Ovary (tissue), 9 donors: ENCODE measurements around the gene PROS1. TPM values are rescaled to one million over a fixed set of nuclear protein-coding genes. Genes with fewer than 3 reads are reported as not detected.
"Not testable (repeated sequence)": the region's sequence is repeated elsewhere in the genome, so short reads cannot be mapped to it uniquely, and the experiment has no call there.

Experiments used
- DNase-seq, 5 donors: peaks; one replicate each; pipeline ENCODE4 v3.0.0-alpha.2; 2019 to 2020
- H3K27ac ChIP-seq, 2 donors: fragments of 200-600 bp; one replicate each; pipeline versions ENCODE4 v1.5.1 to v1.8.0; 2019 to 2022
- H3K27me3 ChIP-seq: fragments of 200-600 bp; one replicate; pipeline ENCODE4 v1.8.0; 2022
- H3K36me3 ChIP-seq: fragments of 200-600 bp; sonication (generic); one replicate; pipeline ENCODE4 v1.5.1; 2019
- H3K4me1 ChIP-seq: one replicate; pipeline ENCODE4 v1.8.1; 2013; ENCODE audit warnings: mild to moderate bottlenecking, moderate library complexity; ENCODE audit not compliant: insufficient read depth
- H3K4me3 ChIP-seq: fragments of 200-600 bp; sonication (generic); one replicate; pipeline ENCODE4 v1.5.1; 2017
- H3K9me3 ChIP-seq, 2 donors: fragments of 200-600 bp in 1 of 2; sonication (generic) in 1 of 2; one replicate each; pipeline versions ENCODE4 v1.5.1 to v1.8.1; 2013 to 2019; ENCODE audit warnings: mild to moderate bottlenecking in 1 of 2, moderate library complexity in 1 of 2
- CTCF ChIP-seq, 3 donors: fragments of 450-650 bp in 2 of 3; fragments of 200-600 bp in 1 of 3; IDR thresholded peaks; one replicate each; pipeline versions ENCODE4 v1.5.1 to v1.8.0; 2016 to 2022; ENCODE audit warnings: antibody characterized with exemption in 3 of 3, mild to moderate bottlenecking in 1 of 3
- EP300 ChIP-seq: sonication (generic); formaldehyde crosslinking; IDR thresholded peaks from one replicate; pipeline ENCODE4 v1.6.1; 2017; ENCODE audit warnings: antibody characterized with exemption
- POLR2A ChIP-seq: fragments of 450-650 bp; IDR thresholded peaks from one replicate; pipeline ENCODE4 v1.6.1; 2017; ENCODE audit warnings: antibody characterized with exemption, mild to moderate bottlenecking, moderate library complexity
- WGBS, 3 donors: extraction: QIAGEN DNeasy Blood & Tissue Kit in 1 of 3; methylation state at CpG; one replicate each; pipeline versions ENCODE4 v1.1.5 to v1.1.7; 2013 to 2017; 5-methylcytosine and 5-hydroxymethylcytosine counted together
- intact Hi-C, 4 donors: fragments of 100-400 bp; cut with DNase I; formaldehyde crosslinking; loops; one replicate each; pipeline versions ENCODE4 v1.11.0 to v1.15.1; 2022 to 2023
- polyA plus RNA-seq, 2 donors: library from polyadenylated mRNA; stranded (reverse); fragments of 200-250 nt in 1 of 2; fragments of 350-450 nt in 1 of 2; fragmentation: Illumina TruSeq in 1 of 2; extraction: RNeasy Lipid Tissue Mini Kit (QIAGEN cat#74804) in 1 of 2; gene quantifications; one replicate each; pipeline ENCODE4 v1.2.3, GENCODE V29; 2013 to 2014
- small RNA-seq: library from RNA; depleted of rRNA; stranded (forward); fragments of <200 nt; gene quantifications from one replicate; pipeline ENCODE3, GENCODE V24; 2016
- total RNA-seq, 7 donors: library from RNA; depleted of rRNA in 2 of 7; stranded (reverse); fragments of >200 nt in 2 of 7; fragmentation: NEBNext Ultra II Directional in 3 of 7; extraction: Animal tissue kit (Norgen Biotek cat#: 25700) in 3 of 7; gene quantifications; one replicate each; pipeline versions ENCODE4 v1.1.0 to v1.2.4, GENCODE V29; 2016 to 2023
- donor health status: DM: no; HTN: no; CAD: no; lungs with moderate emphysema.
- donor health status: DM: no; HTN: no; CAD: no.
- donor health status: Bipolar disorder and iron deficiency.
- donor health status: DM: yes; HTN: yes; CAD: no.
- donor health status: DM: no; HTN: no; CAD: no.
- donor health status: DM: yes; HTN: yes; CAD: no.

PROS1 gene
- total and polyA plus RNA-seq, 9 donors, result 41.6 to 95.1 (median 50.0) TPM

- no peak overlapping the region for H3K27ac ChIP-seq
- intact Hi-C loops, result no loop called here
- H3K4me1 ChIP-seq, result no peaks in the 10 kb centered on the region
- TF ChIP-seq POLR2A (no peak), CTCF (IDR thresholded peaks at IDR 0.05) (no peak), EP300 (no peak)
- H3K9me3 ChIP-seq, result no peaks in the 10 kb centered on the region
- H3K27me3 ChIP-seq, result no peaks in the 10 kb centered on the region
- no peaks in the 10 kb centered on the region for H3K36me3 ChIP-seq
- no peak overlapping the region for H3K4me3 ChIP-seq
- no peak for DNase-seq
- WGBS, 3 donors, result 61 to 69% (median 62%) methylated on average over 2 of the region's 2 CpGs
Measured at GRCh38 chr3:93861017-93861416, 112.7 kb downstream of the PROS1 start.

- TF ChIP-seq CTCF (IDR thresholded peaks at IDR 0.05), result no peak
- no peak for TF ChIP-seq EP300
- TF ChIP-seq POLR2A, result no peak
- no peak overlapping the region for H3K27ac ChIP-seq
- intact Hi-C loops, result no loop called here
- WGBS, 3 donors, result 72 to 82% (median 81%) methylated on average over 3 of the region's 3 CpGs
- no peaks in the 10 kb centered on the region for H3K27me3 ChIP-seq
- no peak overlapping the region for H3K4me3 ChIP-seq
- DNase-seq, result no peak
- H3K4me1 ChIP-seq, result no peaks in the 10 kb centered on the region
- H3K9me3 ChIP-seq, result no peaks in the 10 kb centered on the region
- no peaks in the 10 kb centered on the region for H3K36me3 ChIP-seq
Measured at GRCh38 chr3:93855401-93855800, 118.3 kb downstream of the PROS1 start.

GRCh38 chr3:93852228-93852627 is 121.5 kb downstream of the PROS1 start:
- H3K36me3 ChIP-seq, H3K27me3 ChIP-seq, H3K27ac ChIP-seq, H3K4me3 ChIP-seq, DNase-seq, intact Hi-C loops, H3K9me3 ChIP-seq, H3K4me1 ChIP-seq: not testable (repeated sequence)
- WGBS, 3 donors, result 79 to 85% (median 83%) methylated on average over 7 of the region's 7 CpGs

- 58 to 76% (median 74%) methylated on average over 5 of the region's 5 CpGs for WGBS, 3 donors
- Histone ChIP-seq H3K27me3 (no peaks in the 10 kb centered on the region), H3K27ac (no peak overlapping the region), H3K36me3 (no peaks in the 10 kb centered on the region), H3K9me3 (no peaks in the 10 kb centered on the region), H3K4me1 (no peaks in the 10 kb centered on the region), H3K4me3 (no peak overlapping the region)
- intact Hi-C loops, result no loop called here
- DNase-seq, result no peak
- TF ChIP-seq CTCF (IDR thresholded peaks at IDR 0.05), result no peak
Measured at GRCh38 chr3:93843981-93844380, 129.7 kb downstream of the PROS1 start.

- DNase-seq, H3K9me3 ChIP-seq, H3K27ac ChIP-seq, H3K36me3 ChIP-seq, H3K27me3 ChIP-seq, H3K4me3 ChIP-seq, H3K4me1 ChIP-seq, intact Hi-C loops: not testable (repeated sequence)
- 23 to 36% (median 29%) methylated on average over 1 of the region's 1 CpG for WGBS, 3 donors
Measured at GRCh38 chr3:93839193-93839592, 134.5 kb downstream of the PROS1 start.

Small RNA genes within 50 kb of the gene (small RNA-seq; reads per million reads assigned to genes)
- gene RF00019, result not detected
- not detected for gene RNU6-488P
- not detected for gene RNU6-511P

Other genes with a start within 250 kb of the PROS1 start
- gene ARL13B, start 6.3 kb upstream of the PROS1 start, total RNA-seq, result 10 to 100 TPM in 6 of 7 donors, 1 to 10 TPM in 1; 8.1 to 16.3 (median 12.3) TPM
- 1 to 10 TPM; 6.2 to 6.5 TPM for gene ARL13B, start 6.3 kb upstream of the PROS1 start, polyA plus RNA-seq
- gene STX19, start 54.7 kb upstream of the PROS1 start, total RNA-seq, result under 1 TPM in 3 of 7 donors, not detected in 4; 0.31 to 0.46 (median 0.35) TPM
- gene STX19, start 54.7 kb upstream of the PROS1 start, polyA plus RNA-seq, result not detected
- gene DHFR2, start 89.0 kb upstream of the PROS1 start, total RNA-seq, result 10 to 100 TPM in 3 of 7 donors, 1 to 10 TPM in 4; 4.6 to 13.9 (median 8.7) TPM
- 10 to 100 TPM in 1 of 2 donors, 1 to 10 TPM in 1; 7.8 to 10.3 TPM for gene DHFR2, start 89.0 kb upstream of the PROS1 start, polyA plus RNA-seq
- 10 to 100 TPM in 6 of 7 donors, 1 to 10 TPM in 1; 9.9 to 14.9 (median 12.6) TPM for gene NSUN3, start 89.2 kb upstream of the PROS1 start, total RNA-seq
- 1 to 10 TPM; 7.1 to 7.5 TPM for gene NSUN3, start 89.2 kb upstream of the PROS1 start, polyA plus RNA-seq